ENCODE data around the gene UTP25. TPM values are rescaled to one million over a fixed set of nuclear protein-coding genes. Genes with fewer than 3 reads are reported as not detected.

The UTP25 gene, protein sequence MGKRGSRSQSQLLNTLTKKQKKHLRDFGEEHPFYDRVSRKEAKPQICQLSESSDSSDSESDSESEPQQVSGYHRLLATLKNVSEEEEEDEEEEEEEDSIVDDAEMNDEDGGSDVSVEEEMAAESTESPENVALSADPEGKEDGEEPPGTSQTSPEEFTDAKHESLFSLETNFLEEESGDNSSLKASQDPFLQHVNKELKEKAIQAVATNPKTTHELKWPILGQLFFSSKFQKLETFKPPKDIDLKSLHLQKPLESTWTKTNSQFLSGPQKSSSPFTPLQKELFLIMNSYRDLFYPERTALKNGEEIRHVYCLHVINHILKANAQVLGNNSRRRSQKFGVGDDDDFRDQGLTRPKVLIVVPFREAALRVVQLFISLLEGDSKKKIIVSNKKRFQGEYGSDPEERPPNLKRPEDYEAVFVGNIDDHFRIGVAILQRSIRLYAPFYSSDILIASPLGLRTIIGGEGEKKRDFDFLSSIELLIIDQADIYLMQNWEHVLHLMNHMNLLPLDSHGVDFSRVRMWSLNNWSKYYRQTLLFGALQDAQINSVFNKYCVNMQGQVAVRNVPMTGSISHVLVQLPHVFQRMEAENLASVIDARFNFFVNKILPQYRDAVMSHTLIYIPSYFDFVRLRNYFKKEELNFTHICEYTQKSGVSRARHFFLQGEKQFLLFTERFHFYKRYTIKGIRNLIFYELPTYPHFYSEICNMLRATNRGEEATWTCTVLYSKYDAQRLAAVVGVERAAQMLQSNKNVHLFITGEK
- 3.7 and 10.8 TPM in 2 replicates for total RNA-seq

DNA sequence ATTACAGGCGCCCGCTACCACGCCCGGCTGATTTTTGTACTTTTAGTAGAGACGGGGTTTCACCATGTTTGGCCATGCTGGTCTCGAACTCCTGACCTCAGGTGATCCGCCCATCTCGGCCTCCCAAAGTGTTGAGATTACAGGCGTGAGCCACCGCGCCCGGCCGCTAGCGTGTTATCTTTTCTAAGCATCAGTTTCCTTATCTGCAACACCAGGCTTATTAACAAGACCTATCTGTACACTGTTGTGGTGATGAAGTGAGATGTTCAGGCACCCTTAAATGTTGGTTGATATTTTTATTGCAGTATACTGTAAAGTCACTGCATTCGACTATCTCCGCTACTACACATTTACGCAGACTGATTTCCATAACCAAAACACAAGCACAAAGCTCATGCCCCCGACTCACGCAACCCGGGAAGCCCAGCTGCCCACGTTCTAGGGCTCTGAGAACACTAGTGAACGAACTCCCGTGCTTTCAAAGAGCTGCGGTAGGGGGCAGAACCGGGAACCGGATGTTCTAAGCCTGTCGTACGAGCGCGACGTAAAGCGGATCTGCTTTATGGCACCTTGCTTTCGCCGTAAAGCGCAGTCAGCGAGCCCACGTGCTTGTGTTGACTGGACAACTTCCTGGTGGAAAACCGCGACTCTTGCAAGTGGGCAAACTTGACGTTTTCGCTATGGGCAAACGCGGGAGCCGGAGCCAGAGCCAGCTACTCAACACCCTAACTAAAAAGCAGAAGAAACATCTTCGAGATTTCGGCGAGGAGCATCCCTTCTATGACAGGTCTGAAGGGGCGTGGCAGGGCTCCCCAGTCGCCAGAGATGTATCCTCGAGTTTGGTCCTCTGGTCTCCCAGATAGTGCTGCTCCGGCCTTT, at the start of gene UTP25:
UTP25 (plus strand) TSS at position 589 of the 879 bp plus-strand sequence; CDS start at position 681, 92 bp downstream.

DNA sequence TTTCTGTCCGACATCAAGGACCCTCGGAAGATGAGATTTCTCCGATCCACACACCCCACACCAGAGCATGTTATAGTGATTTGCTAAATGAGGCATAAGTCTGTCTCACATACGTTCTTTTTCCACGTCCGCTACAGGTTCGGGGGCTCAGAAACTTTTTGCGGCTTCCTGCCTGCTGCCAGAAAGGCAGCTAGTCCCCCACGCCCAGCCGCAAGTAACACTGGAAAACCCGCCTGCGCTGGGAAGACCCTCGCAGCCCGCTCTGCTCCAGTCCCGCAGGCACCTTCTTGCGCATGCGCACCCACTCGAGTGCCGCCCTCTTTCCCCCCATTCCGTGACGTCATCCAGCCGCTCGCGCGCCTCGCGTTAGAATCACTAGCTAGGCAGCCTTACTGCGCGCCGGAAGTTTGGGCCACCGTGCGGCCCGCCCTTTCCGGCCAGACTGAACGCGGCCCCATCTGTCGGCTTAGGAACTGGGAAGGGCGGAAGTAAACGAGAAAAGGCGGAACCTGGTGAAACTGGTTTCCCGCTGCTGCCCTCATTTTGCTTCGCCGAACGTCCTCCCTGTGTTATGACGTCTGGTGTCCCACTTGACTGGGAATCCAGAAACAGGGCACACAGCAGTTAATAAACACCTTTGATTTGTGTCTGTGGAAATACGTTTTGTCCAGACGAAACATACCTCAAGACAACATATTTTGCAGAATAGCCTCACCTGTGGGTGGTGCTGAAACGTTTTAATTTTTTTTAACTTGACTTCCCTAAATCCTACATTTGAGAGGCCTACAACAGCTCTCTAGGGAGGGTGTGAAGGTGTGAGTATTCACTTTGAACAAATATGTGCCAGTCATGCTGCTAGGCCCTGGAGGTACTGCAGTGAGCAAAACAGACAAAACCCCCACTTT, 43.3 kb upstream of the UTP25 start, which contains the start of gene C1orf74:
C1orf74 (minus strand) TSS at position 295 of the 905 bp plus-strand sequence. CDS start 925 bp downstream, outside the sequence.

DNA sequence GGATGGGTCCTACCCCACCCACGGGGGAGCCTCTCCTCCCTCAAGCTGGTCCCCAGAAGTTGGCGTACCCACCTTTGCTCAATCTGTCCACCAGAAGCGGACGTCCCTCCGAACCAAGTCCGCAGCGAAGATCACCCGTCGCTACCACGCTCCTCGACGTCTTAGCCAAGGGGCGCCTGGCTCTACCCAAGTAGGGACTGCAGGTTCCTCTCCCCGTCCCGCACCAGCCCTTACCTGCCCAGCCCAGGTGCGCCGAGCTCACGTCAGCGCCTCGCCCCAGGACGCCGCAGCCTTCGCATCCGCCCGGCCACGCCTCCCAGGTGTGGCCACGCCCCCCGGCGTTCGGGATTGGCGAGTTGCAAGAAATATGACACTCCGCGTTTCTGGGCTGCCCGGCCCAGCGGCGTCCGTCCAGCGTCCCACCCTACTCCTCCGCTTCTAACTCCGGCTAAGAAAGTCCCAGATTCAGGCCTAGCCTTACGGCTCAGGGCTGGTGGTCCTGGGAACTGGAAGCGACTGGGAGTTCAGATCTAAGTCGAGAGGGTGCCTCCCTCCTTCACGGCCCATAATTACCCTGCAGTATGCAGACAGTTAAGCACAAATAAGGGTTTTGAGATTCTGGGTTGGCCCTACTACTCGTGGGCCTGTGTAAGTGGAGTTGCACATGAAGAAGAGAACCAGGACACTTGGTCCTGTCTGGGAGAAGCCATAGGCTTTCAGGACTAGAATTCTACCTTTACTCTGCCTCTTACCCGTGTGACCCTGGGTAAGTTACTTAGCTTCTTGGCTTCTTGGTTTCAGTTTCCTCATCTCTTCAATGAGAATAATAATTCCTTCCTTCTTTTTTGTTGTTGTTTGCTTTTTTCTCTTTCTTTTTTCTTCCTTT, 21.7 kb upstream of the UTP25 start, which contains the start of gene IRF6:
IRF6 (minus strand) TSS at position 268 of the 886 bp plus-strand sequence. CDS start 4,729 bp downstream, outside the sequence.

Other genes with a start within 250 kb of the UTP25 start
- not detected in 2 replicates for gene CAMK1G, start 244.3 kb upstream of the UTP25 start, total RNA-seq
- gene LAMB3, start 175.5 kb upstream of the UTP25 start, total RNA-seq = 3.9 and 4.6 TPM in 2 replicates
- 0.65 and 1.6 TPM in 2 replicates for gene G0S2, start 152.6 kb upstream of the UTP25 start, total RNA-seq
- gene HSD11B1, start 123.1 kb upstream of the UTP25 start, total RNA-seq = 0.32 TPM in 1 of 2 replicates, not detected in the other
- gene TRAF3IP3, start 71.9 kb upstream of the UTP25 start, total RNA-seq = not detected in 2 replicates
- 1.9 and 2.4 TPM in 2 replicates for gene C1orf74, start 43.4 kb upstream of the UTP25 start, total RNA-seq
- 1.5 and 1.9 TPM in 2 replicates for gene IRF6, start 21.8 kb upstream of the UTP25 start, total RNA-seq
- 0.32 and 1.1 TPM in 2 replicates for gene SYT14, start 110.2 kb downstream of the UTP25 start, total RNA-seq

Measured in bladder microvascular endothelial cell (primary cell).